Measurements from ENCODE around the gene DDTL.

The DDTL gene

DNA sequence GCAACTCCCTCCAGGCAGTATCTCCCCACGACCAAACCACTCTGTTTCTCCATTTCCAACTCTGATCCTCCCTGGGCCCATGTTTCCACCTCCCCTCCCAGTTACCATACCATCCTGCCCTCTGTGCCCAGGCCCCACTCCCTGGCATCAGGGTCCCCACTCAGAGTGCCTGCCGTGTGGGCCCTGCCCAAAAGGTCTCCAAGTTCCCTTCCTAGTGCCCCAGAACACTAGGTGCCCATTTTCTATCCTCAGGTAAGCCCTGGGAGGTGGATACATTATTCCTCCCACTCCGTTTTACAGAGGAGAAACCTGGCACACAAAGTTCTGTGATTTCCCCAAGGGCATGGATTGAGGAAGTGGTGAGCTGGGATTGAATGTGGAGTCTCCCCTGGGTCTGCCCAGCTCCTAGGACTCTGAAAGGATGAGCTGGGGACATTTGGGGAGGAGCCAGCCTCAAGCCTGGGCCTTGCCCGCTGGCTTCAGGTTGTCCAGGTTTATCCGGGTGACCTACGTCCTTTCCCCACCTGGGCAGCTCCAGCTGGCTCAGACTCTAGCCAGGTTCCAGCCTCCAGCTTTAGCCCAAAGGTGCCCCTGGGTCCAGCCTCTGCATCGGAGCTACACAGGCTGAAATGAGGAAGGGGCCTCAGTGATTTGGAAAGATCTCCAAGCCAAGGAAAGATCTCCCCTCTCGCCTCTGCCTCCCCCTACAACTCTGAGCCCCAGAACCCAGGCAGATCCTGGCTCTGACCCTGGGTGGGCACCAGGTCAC, 40.7 kb downstream of the DDTL start:
- DNase-seq: no peak

DNA sequence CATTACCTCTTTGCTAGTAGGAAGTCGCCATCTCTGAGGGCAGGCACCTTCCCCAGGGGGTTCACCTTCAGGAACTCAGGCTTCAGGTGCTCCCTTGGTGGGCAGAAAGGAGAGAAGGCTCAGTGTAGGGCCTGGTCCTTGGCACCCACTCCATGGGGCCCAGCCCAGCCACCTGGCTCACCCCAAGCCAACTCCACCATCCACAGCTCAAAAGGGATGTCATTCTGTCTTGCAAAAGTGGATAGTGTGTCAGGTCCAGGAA, 41.3 kb downstream of the DDTL start:
- no peak for DNase-seq

- DNase-seq: no peak
Observed at GRCh38 chr22:24008381-24009226, 41.9 kb downstream of the DDTL start.

DNA sequence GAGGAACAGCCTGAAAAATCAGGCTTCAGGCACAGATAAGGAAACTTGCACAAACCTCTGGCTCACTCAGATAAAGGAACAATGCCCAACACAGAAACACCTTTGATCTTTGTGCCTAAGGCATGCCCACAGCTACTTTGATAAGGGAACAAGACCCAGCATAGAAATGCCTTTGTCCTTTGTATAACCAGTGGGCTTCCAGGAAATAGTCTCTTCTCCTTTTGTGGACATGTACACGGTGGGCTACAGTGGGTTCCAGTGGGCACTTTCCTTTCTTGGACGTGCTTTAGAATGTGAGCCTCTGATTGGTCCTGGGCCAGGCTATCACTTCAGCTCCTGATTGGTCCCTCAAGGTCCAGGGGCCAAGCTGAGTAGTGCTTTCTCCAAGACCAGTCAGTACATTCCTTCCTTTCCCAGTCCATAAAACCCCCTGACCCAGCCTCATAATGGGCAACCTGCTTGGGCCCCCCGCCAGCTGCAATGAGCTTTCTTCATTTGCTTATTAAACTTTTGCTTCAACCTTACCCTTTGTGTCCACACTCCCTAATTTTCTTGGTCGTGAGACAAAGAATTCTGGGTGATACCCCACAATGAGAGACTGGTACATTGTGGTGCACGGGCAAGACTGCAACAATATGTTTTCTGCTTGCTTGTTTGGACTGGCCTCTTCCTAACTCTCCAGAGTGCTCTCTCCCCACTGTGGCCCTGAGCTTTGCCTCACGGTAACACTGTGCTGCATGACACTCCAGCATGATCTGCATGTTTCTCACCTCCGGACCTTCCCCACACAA, 42.7 kb downstream of the DDTL start:
- DNase-seq: no peak

GRCh38 chr22:24010018-24010391, 43.3 kb downstream of the DDTL start:
- no peak for DNase-seq

- no peak for DNase-seq
Observed at GRCh38 chr22:24011735-24012068, 45.0 kb downstream of the DDTL start.

- no peak for DNase-seq
Observed at GRCh38 chr22:24016156-24016555, 49.5 kb downstream of the DDTL start.

- no peak for DNase-seq
Observed at GRCh38 chr22:24021304-24021703, 54.6 kb downstream of the DDTL start.
